ENCODE results near the gene ARHGEF37.
"Not testable (repeated sequence)": the region's sequence is repeated elsewhere in the genome, so short reads cannot be mapped to it uniquely, and the experiment has no call there.

ARHGEF37 gene

GRCh38 chr5:149652697-149653096, 71.4 kb downstream of the ARHGEF37 start:
- no peak for DNase-seq

GRCh38 chr5:149654231-149654630, 72.9 kb downstream of the ARHGEF37 start:
- DNase-seq = no peak

- DNase-seq = no peak
Observed at GRCh38 chr5:149654883-149655505, 73.7 kb downstream of the ARHGEF37 start.

- DNase-seq = no peak
Observed at GRCh38 chr5:149656576-149657182, 75.4 kb downstream of the ARHGEF37 start.

GRCh38 chr5:149657324-149657723, 76.0 kb downstream of the ARHGEF37 start:
- DNase-seq = no peak

GRCh38 chr5:149658299-149658698, 77.0 kb downstream of the ARHGEF37 start:
- DNase-seq = no peak

- no peak for DNase-seq
Observed at GRCh38 chr5:149664083-149664482, 82.8 kb downstream of the ARHGEF37 start.

- no peak for DNase-seq
Observed at GRCh38 chr5:149664666-149665415, 83.5 kb downstream of the ARHGEF37 start.

GRCh38 chr5:149665416-149666175, 84.3 kb downstream of the ARHGEF37 start:
- DNase-seq = no peak

- peak; percentile 30 for DNase-seq
Observed at GRCh38 chr5:149666212-149666852, 85.0 kb downstream of the ARHGEF37 start.

- DNase-seq = no peak
Observed at GRCh38 chr5:149667084-149667828, 86.0 kb downstream of the ARHGEF37 start.

GRCh38 chr5:149667829-149668330, 86.6 kb downstream of the ARHGEF37 start:
- DNase-seq = no peak

- not testable (repeated sequence) for DNase-seq
Observed at GRCh38 chr5:149669273-149669672, 88.0 kb downstream of the ARHGEF37 start.

- no peak for DNase-seq
Observed at GRCh38 chr5:149671544-149671943, 90.2 kb downstream of the ARHGEF37 start.

- no peak for DNase-seq
Observed at GRCh38 chr5:149672701-149673476, 91.6 kb downstream of the ARHGEF37 start.

- no peak for DNase-seq
Observed at GRCh38 chr5:149674686-149675085, 93.4 kb downstream of the ARHGEF37 start.

GRCh38 chr5:149675610-149676201, 94.4 kb downstream of the ARHGEF37 start:
- no peak for DNase-seq

- DNase-seq = peak; percentile 57
Observed at GRCh38 chr5:149677731-149678130, 96.4 kb downstream of the ARHGEF37 start.

- no peak for DNase-seq
Observed at GRCh38 chr5:149679876-149680809, 98.8 kb downstream of the ARHGEF37 start.
